Activated B cell treated with CpG ODN at 0.5 μM for 24 hours (primary cell): ENCODE results near the gene FAAP24. TPM values are rescaled to one million over a fixed set of nuclear protein-coding genes. Genes with fewer than 3 reads are reported as not detected.
"Not testable (repeated sequence)": the region's sequence is repeated elsewhere in the genome, so short reads cannot be mapped to it uniquely, and the experiment has no call there.

Experiments used
- ATAC-seq: fragments of 200-7000 bp; cut with Tn5 transposase; one replicate; pipeline ENCODE4 v1.10.0; 2021; ENCODE audit warnings: low read depth, mild to moderate bottlenecking, moderate library complexity
- CTCF ChIA-PET: fragments of 350-600 bp; sonication (Branson Sonifier 250); formaldehyde crosslinking; loops from one replicate; lab custom pipeline; 2021; ENCODE audit warnings: antibody characterized with exemption; lab: Charles Lee
- POLR2A ChIA-PET: fragments of 350-600 bp; sonication (Branson Sonifier 250); formaldehyde crosslinking; loops from one replicate; lab custom pipeline; 2021; ENCODE audit warnings: antibody characterized with exemption; lab: Charles Lee
- DNase-seq: peaks from one replicate; pipeline ENCODE4 v3.0.0; 2022
- H3K27ac Mint-ChIP-seq: one replicate; pipeline ENCODE4 v1.8.0; 2020; ENCODE audit warnings: mixed read lengths
- H3K27me3 Mint-ChIP-seq: one replicate; pipeline ENCODE4 v1.8.0; 2021; ENCODE audit warnings: mixed read lengths
- H3K36me3 Mint-ChIP-seq: one replicate; pipeline ENCODE4 v1.8.0; 2021; ENCODE audit warnings: low read depth, mixed read lengths
- H3K4me1 Mint-ChIP-seq: one replicate; pipeline ENCODE4 v1.8.0; 2021; ENCODE audit warnings: mixed read lengths
- H3K4me3 Mint-ChIP-seq: one replicate; pipeline ENCODE4 v1.8.0; 2020; ENCODE audit warnings: mild to moderate bottlenecking, mixed read lengths
- H3K9me3 Mint-ChIP-seq: one replicate; pipeline ENCODE4 v1.8.0; 2020; ENCODE audit warnings: mixed read lengths
- CTCF ChIP-seq: fragments of 200-600 bp; IDR thresholded peaks from one replicate; pipeline ENCODE4 v1.8.0; 2022; ENCODE audit warnings: antibody characterized with exemption, mild to moderate bottlenecking
- intact Hi-C: fragments of 100-400 bp; cut with micrococcal nuclease; formaldehyde crosslinking; loops from one replicate; pipeline ENCODE4 v1.15.1; 2024
- total RNA-seq: library from RNA; stranded (reverse); gene quantifications from 2 replicates; pipeline ENCODE4 v1.2.3, GENCODE V29; 2022

Gene FAAP24
- total RNA-seq, 1 donor from 2014 or later: 3.7 TPM

GRCh38 chr19:32988724-32989123 lies 16.7 kb downstream of the FAAP24 start:
- DNase-seq (no peak), ATAC-seq (no peak)
- TF ChIP-seq CTCF: no peak
- no peak overlapping the region for H3K27ac Mint-ChIP-seq
- H3K36me3 Mint-ChIP-seq: peaks cover 15% of the 10 kb centered on the region
- no peaks in the 10 kb centered on the region for H3K9me3 Mint-ChIP-seq
- H3K4me3 Mint-ChIP-seq: no peak overlapping the region
- no peaks in the 10 kb centered on the region for H3K27me3 Mint-ChIP-seq
- ChIA-PET POLR2A (no interaction called here), CTCF (no interaction called here)
- no peaks in the 10 kb centered on the region for H3K4me1 Mint-ChIP-seq
- intact Hi-C loops: no loop called here

- intact Hi-C loops, DNase-seq, H3K27me3 Mint-ChIP-seq, H3K4me1 Mint-ChIP-seq, POLR2A ChIA-PET, H3K9me3 Mint-ChIP-seq, H3K4me3 Mint-ChIP-seq, H3K27ac Mint-ChIP-seq, ATAC-seq, CTCF ChIA-PET: not testable (repeated sequence)
- peaks cover 11% of the 10 kb centered on the region for H3K36me3 Mint-ChIP-seq
Observed at GRCh38 chr19:32995966-32996365, 23.9 kb downstream of the FAAP24 start.

GRCh38 chr19:32997061-32997464 lies 25.0 kb downstream of the FAAP24 start:
- H3K4me1 Mint-ChIP-seq, CTCF ChIA-PET, H3K9me3 Mint-ChIP-seq, ATAC-seq, POLR2A ChIA-PET, H3K4me3 Mint-ChIP-seq, H3K27me3 Mint-ChIP-seq, intact Hi-C loops, H3K27ac Mint-ChIP-seq, DNase-seq: not testable (repeated sequence)
- H3K36me3 Mint-ChIP-seq: peaks cover 11% of the 10 kb centered on the region

- no peak for ATAC-seq
- Mint-ChIP-seq H3K4me3 (no peak overlapping the region), H3K27me3 (no peaks in the 10 kb centered on the region), H3K27ac (no peak overlapping the region), H3K9me3 (no peaks in the 10 kb centered on the region), H3K36me3 (peaks cover 11% of the 10 kb centered on the region), H3K4me1 (peaks cover 4% of the 10 kb centered on the region)
- POLR2A ChIA-PET: no interaction called here
- intact Hi-C loops: no loop called here
- DNase-seq: no peak
- CTCF ChIA-PET: no interaction called here
- TF ChIP-seq CTCF: no peak
Observed at GRCh38 chr19:32997716-32998355, 25.8 kb downstream of the FAAP24 start.

- ChIA-PET CTCF (no interaction called here), POLR2A (no interaction called here)
- Mint-ChIP-seq H3K36me3 (peaks cover 11% of the 10 kb centered on the region), H3K4me1 (peaks cover 4% of the 10 kb centered on the region), H3K9me3 (no peaks in the 10 kb centered on the region), H3K4me3 (no peak overlapping the region), H3K27me3 (no peaks in the 10 kb centered on the region), H3K27ac (no peak overlapping the region)
- DNase-seq: no peak
- TF ChIP-seq CTCF: no peak
- intact Hi-C loops: no loop called here
- no peak for ATAC-seq
Observed at GRCh38 chr19:32998722-32999121, 26.7 kb downstream of the FAAP24 start.

GRCh38 chr19:33000510-33000909 lies 28.5 kb downstream of the FAAP24 start:
- Mint-ChIP-seq H3K9me3 (no peaks in the 10 kb centered on the region), H3K36me3 (peaks cover 9% of the 10 kb centered on the region), H3K4me1 (peaks cover 4% of the 10 kb centered on the region), H3K27ac (no peak overlapping the region), H3K4me3 (no peak overlapping the region), H3K27me3 (no peaks in the 10 kb centered on the region)
- ChIA-PET CTCF (no interaction called here), POLR2A (no interaction called here)
- intact Hi-C loops: no loop called here
- no peak for TF ChIP-seq CTCF
- no peak for ATAC-seq
- DNase-seq: no peak
